Posterior cingulate gyrus (tissue), 11 donors: Measurements from ENCODE around the gene FABP6.
A peak's percentile ranks its signal among the peaks of the same experiment; 100 is the strongest.

Source experiments
- DNase-seq, 10 donors: peaks; one replicate each; pipeline versions ENCODE4 v3.0.0 to v3.0.0-alpha.2; 2020 to 2021; ENCODE audit warnings: mixed read lengths in 3 of 10
- intact Hi-C: fragments of 100-400 bp; cut with DNase I; formaldehyde crosslinking; loops from one replicate; pipeline ENCODE4 v1.15.1; 2023

The FABP6 gene

GRCh38 chr5:160285316-160285715 lies 56.0 kb downstream of the FABP6 start:
- intact Hi-C loops, result no loop called here
- DNase-seq, result peak in 1 of 10 donors; percentile 12

- intact Hi-C loops, result no loop called here
Measured at GRCh38 chr5:160286947-160287346, 57.6 kb downstream of the FABP6 start.

GRCh38 chr5:160287378-160288051 lies 58.2 kb downstream of the FABP6 start:
- DNase-seq, result peak in 9 of 10 donors; percentile 28 to 85 (median 47)
- intact Hi-C loops, result no loop called here

More at GRCh38 chr5:160286947-160287346, 57.6 kb downstream of the FABP6 start:
- DNase-seq, result peak in 1 of 10 donors; percentile 20
